Fibroblast of skin of scalp (primary cell): ENCODE measurements around the gene FAM228B.
"Not testable (repeated sequence)": the region's sequence is repeated elsewhere in the genome, so short reads cannot be mapped to it uniquely, and the experiment has no call there.

Experiments
- DNase-seq: peaks from one replicate; pipeline ENCODE4 v3.0.0-alpha.2; 2013

Gene FAM228B

GRCh38 chr2:24104110-24104650 lies 19.1 kb upstream of the FAM228B start:
- no peak for DNase-seq

- DNase-seq = no peak
Observed at GRCh38 chr2:24104906-24105305, 18.4 kb upstream of the FAM228B start.

DNA sequence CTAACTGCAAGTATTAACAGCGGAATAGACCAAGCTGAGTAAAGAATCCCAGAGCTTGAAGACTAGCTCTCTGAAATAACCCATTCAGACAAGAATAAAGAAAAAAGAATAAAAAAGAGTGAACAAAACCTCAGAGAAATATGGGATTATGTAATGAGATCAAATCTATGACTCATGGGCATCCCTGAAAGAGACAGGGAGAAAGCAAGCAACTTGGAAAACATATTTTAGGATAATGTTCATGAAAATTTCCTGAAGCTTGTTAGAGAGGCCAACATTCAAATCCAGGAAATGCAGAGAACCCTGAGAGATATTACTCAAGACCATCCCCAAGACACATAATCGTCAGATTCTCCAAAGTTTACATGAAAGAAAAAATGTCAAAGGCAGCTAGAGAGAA lies 17.5 kb upstream of the FAM228B start:
- DNase-seq = peak; percentile 23

GRCh38 chr2:24106786-24107185 lies 16.5 kb upstream of the FAM228B start:
- DNase-seq = no peak

GRCh38 chr2:24107336-24107735 lies 15.9 kb upstream of the FAM228B start:
- DNase-seq = no peak

DNA sequence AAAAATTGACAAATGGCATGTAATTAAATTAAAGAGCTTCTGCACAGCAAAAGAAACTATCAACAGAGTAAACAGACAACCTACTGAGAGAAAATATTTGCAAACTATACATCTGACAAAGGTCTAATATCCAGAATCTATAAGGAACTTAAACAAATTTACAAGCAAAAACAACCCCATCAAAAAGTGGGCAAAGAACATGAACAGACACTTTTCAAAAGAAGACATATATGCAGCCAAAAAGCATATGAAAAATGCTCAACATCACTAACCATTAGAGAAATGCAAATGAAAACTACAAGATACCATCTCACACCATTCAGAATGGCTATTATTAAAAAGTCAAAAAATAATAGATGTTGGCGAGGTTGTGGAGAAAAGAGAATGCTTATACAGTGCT lies 13.8 kb upstream of the FAM228B start:
- DNase-seq = not testable (repeated sequence)

- no peak for DNase-seq
Observed at GRCh38 chr2:24110660-24111303, 12.5 kb upstream of the FAM228B start.

GRCh38 chr2:24111407-24111901 lies 11.8 kb upstream of the FAM228B start:
- DNase-seq = peak; percentile 43

- DNase-seq = no peak
Observed at GRCh38 chr2:24115057-24115456, 8.2 kb upstream of the FAM228B start.

GRCh38 chr2:24117902-24118301 lies 5.4 kb upstream of the FAM228B start:
- DNase-seq = no peak

GRCh38 chr2:24121066-24121465 lies 2.2 kb upstream of the FAM228B start:
- no peak for DNase-seq

GRCh38 chr2:24121469-24121868 lies 1.8 kb upstream of the FAM228B start:
- no peak for DNase-seq

DNA sequence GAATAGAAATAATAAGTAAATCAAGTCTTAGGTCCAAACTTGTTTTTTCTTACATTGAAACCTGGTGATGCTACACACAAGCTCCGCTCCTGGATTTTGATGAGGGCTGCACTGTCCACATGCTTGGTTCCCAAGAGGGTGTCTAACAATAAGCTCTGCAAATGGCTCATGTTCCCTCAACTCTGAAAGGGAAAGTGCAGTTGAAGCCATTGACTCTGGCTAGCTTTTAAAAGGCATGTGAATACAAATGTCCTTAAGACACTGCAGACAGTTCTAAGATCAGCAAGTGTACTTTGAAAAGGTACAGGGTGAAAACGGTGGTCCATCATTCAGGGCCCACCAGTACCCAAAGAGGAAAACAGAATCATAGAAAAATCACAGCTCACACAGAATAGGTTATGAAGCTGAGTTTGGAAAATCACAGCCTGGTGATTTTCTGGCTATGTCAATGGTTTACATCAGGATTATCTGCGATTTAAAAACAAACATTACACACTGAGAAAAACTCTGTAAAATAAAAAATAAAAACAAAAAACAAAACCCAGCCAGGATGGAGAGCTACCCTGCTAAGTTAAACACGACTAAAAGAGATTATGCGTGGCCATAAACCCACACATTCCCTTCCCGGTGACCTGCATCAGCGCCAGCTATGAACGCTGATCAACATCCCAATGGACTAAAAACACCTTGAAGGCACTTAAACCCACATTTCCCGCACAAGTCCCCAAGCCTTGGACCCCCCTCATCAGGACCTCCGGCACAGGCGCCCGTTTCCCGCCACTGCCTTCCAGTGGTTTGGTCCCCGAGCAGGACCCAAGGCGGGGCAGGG lies 689 bp upstream of the FAM228B start:
- DNase-seq = no peak

DNA sequence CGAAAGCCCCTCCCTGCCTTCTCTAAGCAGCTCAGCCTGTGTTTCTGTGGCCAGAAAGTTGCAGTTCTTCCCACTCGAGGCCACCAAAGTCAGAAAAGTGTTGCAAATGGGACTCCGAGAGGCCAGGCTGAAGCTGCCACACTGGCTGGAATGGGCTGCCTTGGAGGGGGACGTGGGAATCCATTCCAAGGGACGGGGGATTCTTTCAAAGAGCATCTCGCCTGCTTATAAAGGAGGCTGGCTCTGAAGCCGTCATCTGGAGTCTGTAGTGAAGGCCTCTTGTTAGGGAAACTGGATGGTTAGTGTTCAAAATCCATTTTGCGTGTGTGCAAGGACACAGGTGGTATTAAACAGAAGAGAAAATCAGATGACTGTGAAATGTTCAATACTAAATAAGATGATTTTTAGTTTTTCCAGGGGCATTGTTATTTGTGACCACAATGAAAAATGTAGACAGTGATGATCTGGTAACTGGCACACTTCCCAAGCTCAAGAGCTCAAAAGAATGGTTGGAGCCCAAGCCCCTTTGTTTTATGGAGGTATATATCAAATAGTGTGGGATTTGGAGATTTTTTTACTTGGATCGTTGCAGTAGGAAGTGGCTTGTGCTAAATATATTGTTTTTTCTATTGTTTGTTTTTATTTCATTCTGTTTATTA lies 782 bp downstream of the FAM228B start:
- DNase-seq = peak; percentile 44

GRCh38 chr2:24125956-24126355 lies 2.7 kb downstream of the FAM228B start:
- DNase-seq = no peak

GRCh38 chr2:24132543-24132942 lies 9.3 kb downstream of the FAM228B start:
- no peak for DNase-seq

- not testable (repeated sequence) for DNase-seq
Observed at GRCh38 chr2:24140305-24140704, 17.0 kb downstream of the FAM228B start.

GRCh38 chr2:24147364-24147763 lies 24.1 kb downstream of the FAM228B start:
- DNase-seq = no peak

GRCh38 chr2:24152413-24153197 lies 29.3 kb downstream of the FAM228B start:
- DNase-seq = no peak

- no peak for DNase-seq
Observed at GRCh38 chr2:24153478-24153877, 30.2 kb downstream of the FAM228B start.

DNA sequence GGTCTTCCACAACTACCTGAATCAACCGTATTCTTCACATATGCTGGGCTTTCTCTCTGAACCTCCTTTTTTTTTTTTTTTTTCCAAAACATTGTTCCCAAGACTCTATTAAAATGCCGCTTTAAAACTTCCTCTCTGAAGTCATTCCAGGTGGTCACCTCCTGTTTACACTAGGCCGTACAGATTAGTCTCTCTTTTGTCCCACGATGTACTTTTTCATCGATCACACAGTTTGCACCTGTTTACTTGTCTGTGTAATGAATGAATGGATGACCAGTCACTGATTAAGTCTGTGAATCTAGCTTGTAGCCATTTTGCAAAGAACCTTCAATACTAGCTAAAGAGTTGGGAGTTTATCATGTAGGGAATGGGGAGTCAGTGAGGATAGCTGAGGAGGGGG lies 34.9 kb downstream of the FAM228B start:
- no peak for DNase-seq

DNA sequence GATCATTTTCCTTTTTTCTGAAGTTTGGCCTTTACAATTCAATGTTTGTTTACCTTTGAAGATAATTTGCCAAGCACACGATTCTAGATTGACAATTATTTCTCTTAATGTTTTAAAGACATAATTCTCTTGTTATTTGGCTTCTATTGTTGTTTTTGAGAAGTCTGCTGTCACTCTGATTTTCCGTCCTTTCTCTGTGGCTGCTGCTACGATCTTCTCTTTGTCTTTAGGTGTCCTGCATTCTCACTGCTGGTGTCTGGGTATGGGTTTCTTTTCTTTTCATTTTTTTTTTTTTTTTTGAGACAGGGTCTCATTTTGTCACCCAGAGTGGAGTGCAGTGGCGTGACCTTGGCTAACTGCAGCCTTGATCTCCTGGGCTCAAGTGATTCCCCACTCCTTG lies 36.4 kb downstream of the FAM228B start:
- no peak for DNase-seq
